Type B pancreatic cell (in vitro differentiated cells): ENCODE data around the gene GH1. TPM values are rescaled to one million over a fixed set of nuclear protein-coding genes. Genes with fewer than 3 reads are reported as not detected.

ENCODE experiments used
- DNase-seq: peaks from one replicate; pipeline ENCODE4 v3.0.0; 2021; ENCODE audit warnings: mixed read lengths; ENCODE audit not compliant: unreplicated experiment; ENCODE audit errors: extremely low spot score
- H3K27ac Mint-ChIP-seq: 2 replicates; pipeline ENCODE4 v1.8.0; 2021; ENCODE audit warnings: mild to moderate bottlenecking, mixed read lengths
- H3K27me3 Mint-ChIP-seq: 2 replicates; pipeline ENCODE4 v1.8.0; 2021; ENCODE audit warnings: mixed read lengths
- H3K36me3 Mint-ChIP-seq: 2 replicates; pipeline ENCODE4 v1.8.0; 2021; ENCODE audit warnings: mixed read lengths
- H3K4me1 Mint-ChIP-seq: one replicate; pipeline ENCODE4 v1.8.0; 2021; ENCODE audit warnings: mixed read lengths; ENCODE audit not compliant: unreplicated experiment
- H3K4me3 Mint-ChIP-seq: 2 replicates; pipeline ENCODE4 v1.8.0; 2021; ENCODE audit warnings: mild to moderate bottlenecking, mixed read lengths
- H3K9me3 Mint-ChIP-seq: 2 replicates; pipeline ENCODE4 v1.8.0; 2021; ENCODE audit warnings: mixed read lengths
- CTCF ChIP-seq: fragments of 200-600 bp; sonication (generic); conservative IDR thresholded peaks from 2 replicates; pipeline ENCODE4 v1.5.0; 2021; ENCODE audit warnings: antibody characterized with exemption, mild to moderate bottlenecking
- total RNA-seq: library from RNA; stranded (reverse); gene quantifications from 2 replicates; pipeline ENCODE4 v1.2.1, GENCODE V29; 2021; ENCODE audit warnings: low replicate concordance

GH1 gene
- total RNA-seq, 1 donor from 2014 or later = not detected

DNA sequence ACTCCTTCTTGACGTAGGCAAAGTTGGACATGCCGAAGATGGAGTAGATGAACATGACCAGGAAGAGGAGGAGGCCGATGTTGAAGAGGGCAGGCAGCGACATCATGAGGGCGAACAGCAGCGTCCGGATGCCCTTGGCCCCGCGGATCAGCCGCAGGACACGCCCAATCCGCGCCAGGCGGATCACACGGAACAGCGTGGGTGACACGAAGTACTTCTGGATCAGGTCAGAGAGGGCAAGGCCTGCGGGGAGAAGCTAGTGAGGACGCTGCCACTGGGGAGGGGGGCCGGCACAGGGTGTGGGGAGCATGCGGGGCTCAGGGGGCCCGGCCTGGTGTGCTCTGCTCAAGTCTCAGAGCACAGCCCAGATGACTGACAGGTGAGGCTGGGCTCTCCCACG, 23.1 kb upstream of the GH1 start:
- TF ChIP-seq CTCF = no peak
- Mint-ChIP-seq H3K4me1 (no peaks in the 10 kb centered on the region), H3K36me3 (no peaks in the 10 kb centered on the region), H3K4me3 (no peak overlapping the region), H3K27ac (no peak overlapping the region), H3K9me3 (no peaks in the 10 kb centered on the region), H3K27me3 (no peaks in the 10 kb centered on the region)
- no peak for DNase-seq

DNA sequence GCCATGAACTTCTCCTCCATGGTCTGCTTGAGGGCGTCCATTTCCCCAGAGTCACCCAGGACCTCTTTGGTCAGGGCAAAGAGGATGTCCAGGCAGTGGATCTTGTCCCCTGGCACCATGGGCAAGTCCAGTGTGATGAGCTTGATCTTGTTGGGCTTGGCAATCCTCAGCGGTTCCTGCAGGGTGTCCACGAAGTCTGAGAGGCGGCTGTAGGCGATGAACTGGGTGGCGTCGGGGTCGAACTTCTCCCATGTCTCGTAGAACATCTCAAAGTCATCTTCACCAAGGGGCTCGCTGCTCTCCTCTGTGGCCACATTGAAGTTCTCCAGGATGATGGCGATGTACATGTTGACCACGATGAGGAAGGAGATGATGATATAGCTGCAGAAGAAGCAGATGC, 22.5 kb upstream of the GH1 start:
- no peak for TF ChIP-seq CTCF
- no peaks in the 10 kb centered on the region for H3K27me3 Mint-ChIP-seq

DNA sequence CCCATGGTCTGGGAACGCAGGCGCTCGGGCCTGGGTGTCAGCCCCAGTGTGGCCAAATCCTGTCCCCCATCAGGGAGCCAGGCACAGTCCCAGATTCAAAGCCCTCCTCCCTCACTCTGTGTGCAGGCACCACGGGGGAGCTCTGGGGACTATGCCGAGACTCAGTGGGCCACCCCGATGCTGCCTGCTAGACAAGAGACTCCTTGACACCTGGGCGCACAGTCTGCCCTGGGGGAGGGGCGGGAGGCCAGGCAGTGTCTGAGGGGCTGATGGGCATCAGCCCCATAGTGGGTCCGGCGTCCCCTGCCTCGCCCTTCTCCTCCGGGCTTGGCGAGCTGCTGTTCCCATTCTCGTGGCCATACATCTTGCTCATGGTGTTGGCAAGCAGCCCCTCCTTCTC, 21.9 kb upstream of the GH1 start:
- no peak overlapping the region for H3K27ac Mint-ChIP-seq
- no peak overlapping the region for H3K4me3 Mint-ChIP-seq
- no peak for DNase-seq
- no peaks in the 10 kb centered on the region for H3K4me1 Mint-ChIP-seq
- H3K36me3 Mint-ChIP-seq = no peaks in the 10 kb centered on the region
- no peak for TF ChIP-seq CTCF
- H3K9me3 Mint-ChIP-seq = no peaks in the 10 kb centered on the region
- H3K27me3 Mint-ChIP-seq = no peaks in the 10 kb centered on the region

More for the DNA sequence above, 22.5 kb upstream of the GH1 start:
- no peak for DNase-seq
- Mint-ChIP-seq H3K4me3 (no peak overlapping the region), H3K27ac (no peak overlapping the region), H3K9me3 (no peaks in the 10 kb centered on the region), H3K4me1 (no peaks in the 10 kb centered on the region), H3K36me3 (no peaks in the 10 kb centered on the region)

DNA sequence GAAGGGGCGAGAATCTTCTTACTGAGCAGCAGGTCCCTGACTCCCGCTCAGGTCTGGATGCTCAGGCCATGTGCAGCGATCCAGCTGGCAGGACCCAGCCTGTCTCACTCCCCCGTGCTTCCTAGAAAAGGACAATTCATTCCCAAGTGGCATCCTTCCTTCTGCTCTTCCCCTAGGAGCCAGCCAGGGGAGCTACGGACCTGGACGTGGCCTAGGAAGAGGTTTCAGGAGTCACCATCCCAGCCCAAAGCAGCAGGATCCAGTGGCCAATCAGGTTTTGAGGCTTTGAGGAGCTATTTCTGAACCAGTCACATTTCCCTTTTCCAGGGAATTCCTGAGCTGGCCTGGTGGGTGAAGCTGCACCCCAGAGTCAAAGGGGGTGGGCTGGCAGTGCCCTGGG, 21.2 kb upstream of the GH1 start:
- no peaks in the 10 kb centered on the region for H3K27me3 Mint-ChIP-seq
- H3K27ac Mint-ChIP-seq = no peak overlapping the region
- no peak for TF ChIP-seq CTCF
- H3K9me3 Mint-ChIP-seq = no peaks in the 10 kb centered on the region
- DNase-seq = no peak
- H3K4me3 Mint-ChIP-seq = no peak overlapping the region
- H3K4me1 Mint-ChIP-seq = no peaks in the 10 kb centered on the region
- H3K36me3 Mint-ChIP-seq = no peaks in the 10 kb centered on the region

DNA sequence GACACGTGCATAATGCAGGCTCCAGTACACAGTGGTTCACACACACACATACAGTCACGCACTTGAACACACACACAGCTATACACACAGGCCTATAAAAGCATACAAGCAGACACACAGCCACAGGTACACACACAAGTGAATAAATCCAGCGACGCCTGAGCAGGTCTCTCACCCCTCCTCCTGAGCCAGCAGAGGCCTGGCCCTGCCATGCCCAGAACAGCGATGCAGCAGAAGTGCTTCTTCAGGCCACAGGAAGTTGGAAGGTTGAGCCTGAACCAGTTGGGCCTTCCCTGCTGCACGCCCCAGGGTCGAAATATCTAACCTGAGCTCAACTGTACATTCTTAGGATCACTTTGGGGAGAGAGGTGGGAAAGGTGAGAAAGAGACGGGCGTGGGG, 20.8 kb upstream of the GH1 start:
- H3K27ac Mint-ChIP-seq = no peak overlapping the region

More for the DNA sequence above, 20.8 kb upstream of the GH1 start:
- H3K27me3 Mint-ChIP-seq = no peaks in the 10 kb centered on the region
- TF ChIP-seq CTCF = no peak
- no peak for DNase-seq
- H3K36me3 Mint-ChIP-seq = no peaks in the 10 kb centered on the region
- no peak overlapping the region for H3K4me3 Mint-ChIP-seq
- H3K4me1 Mint-ChIP-seq = no peaks in the 10 kb centered on the region
- no peaks in the 10 kb centered on the region for H3K9me3 Mint-ChIP-seq
